HG03025 (cell line): Measurements from ENCODE around the gene SNX15.

Experiments used
- ATAC-seq: cut with Tn5 transposase; IDR thresholded peaks from one replicate; pipeline ENCODE4 v1.9.1; 2021; ENCODE audit warnings: mild to moderate bottlenecking, moderate library complexity; ENCODE audit not compliant: unreplicated experiment, low FRiP score

SNX15 gene

GRCh38 chr11:65051398-65051858, 24.2 kb downstream of the SNX15 start:
- ATAC-seq = no peak

GRCh38 chr11:65053827-65054508, 26.7 kb downstream of the SNX15 start:
- no peak for ATAC-seq

- no peak for ATAC-seq
Measured at GRCh38 chr11:65055538-65055937, 28.3 kb downstream of the SNX15 start.

GRCh38 chr11:65056999-65057398, 29.8 kb downstream of the SNX15 start:
- no peak for ATAC-seq

GRCh38 chr11:65057526-65057925, 30.3 kb downstream of the SNX15 start:
- ATAC-seq = no peak

GRCh38 chr11:65058012-65058411, 30.8 kb downstream of the SNX15 start:
- no peak for ATAC-seq

GRCh38 chr11:65058419-65059054, 31.3 kb downstream of the SNX15 start, which contains the start of gene NAALADL1:
Gene NAALADL1, minus strand, starts transcription at chr11:65058553. Its CDS starts 32 bp downstream, at chr11:65058521.
- no peak for ATAC-seq

GRCh38 chr11:65059523-65059922, 32.3 kb downstream of the SNX15 start:
- no peak for ATAC-seq

GRCh38 chr11:65059959-65060824, 33.0 kb downstream of the SNX15 start:
- no peak for ATAC-seq

- no peak for ATAC-seq
Measured at GRCh38 chr11:65060913-65061408, 33.7 kb downstream of the SNX15 start.

GRCh38 chr11:65063532-65063931, 36.3 kb downstream of the SNX15 start:
- ATAC-seq = no peak

GRCh38 chr11:65064847-65065240, 37.6 kb downstream of the SNX15 start:
- no peak for ATAC-seq

- ATAC-seq = no peak
Measured at GRCh38 chr11:65065851-65066250, 38.6 kb downstream of the SNX15 start.

GRCh38 chr11:65066315-65066714, 39.1 kb downstream of the SNX15 start:
- ATAC-seq = no peak

- ATAC-seq = no peak
Measured at GRCh38 chr11:65066805-65067291, 39.6 kb downstream of the SNX15 start.

- no peak for ATAC-seq
Measured at GRCh38 chr11:65067446-65067845, 40.2 kb downstream of the SNX15 start.

- ATAC-seq = no peak
Measured at GRCh38 chr11:65069217-65069616, 42.0 kb downstream of the SNX15 start.

GRCh38 chr11:65071907-65072630, 44.8 kb downstream of the SNX15 start:
- ATAC-seq = no peak

- ATAC-seq = no peak
Measured at GRCh38 chr11:65072631-65072966, 45.4 kb downstream of the SNX15 start.

- ATAC-seq = no peak
Measured at GRCh38 chr11:65077451-65077850, 50.2 kb downstream of the SNX15 start.
